ENCODE measurements around the gene ARFRP1.
A peak's percentile ranks its signal among the peaks of the same experiment; 100 is the strongest.

Gene ARFRP1

GRCh38 chr20:63707558-63708300 is at the start of gene ARFRP1, which contains the start of gene ZGPAT:
ARFRP1 (minus strand) TSS chr20:63707976; CDS start chr20:63707091, 885 bp downstream.
ZGPAT (plus strand) TSS chr20:63708039; CDS start chr20:63708581, 542 bp downstream.
- peak; percentile 79 for DNase-seq

DNA sequence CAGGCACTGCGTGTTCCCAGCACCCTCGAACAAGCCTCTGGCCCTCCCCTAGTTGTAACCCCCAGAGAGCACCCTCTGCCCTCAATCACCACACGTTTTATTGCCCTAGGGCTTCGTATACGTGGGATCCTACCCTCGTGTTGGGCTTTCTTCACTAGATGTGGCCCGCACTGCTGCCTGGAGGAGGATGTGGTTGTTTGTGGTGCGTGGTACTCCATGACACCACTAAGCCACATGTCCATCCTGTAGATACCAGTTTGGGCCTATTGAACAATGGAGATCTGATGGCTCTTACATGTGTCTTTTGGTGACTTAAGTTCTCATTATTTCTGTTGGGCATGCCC is 48.8 kb upstream of the ARFRP1 start:
- DNase-seq: no peak

GRCh38 chr20:63755933-63756647 is 48.3 kb upstream of the ARFRP1 start:
- no peak for DNase-seq

DNA sequence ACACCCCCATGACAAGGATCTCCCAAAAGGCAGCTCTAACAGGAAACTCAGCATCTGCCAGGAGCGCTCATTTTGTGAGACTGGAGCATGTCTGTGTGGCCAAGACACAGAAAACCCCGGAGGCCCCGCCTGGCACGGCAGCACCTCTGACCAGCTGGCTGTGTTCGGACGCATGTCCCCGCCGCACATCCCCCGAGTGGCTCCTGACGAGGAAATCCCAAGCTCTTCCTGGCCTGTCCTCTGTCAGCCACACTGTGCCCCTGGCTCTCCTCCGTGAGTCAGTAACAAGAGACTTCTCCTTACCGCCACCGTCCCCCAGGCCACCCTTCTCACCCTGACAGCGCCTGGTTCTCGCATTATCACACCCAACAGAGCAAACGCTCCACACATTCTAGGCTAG is 46.2 kb upstream of the ARFRP1 start:
- DNase-seq: no peak

- no peak for DNase-seq
These were observed 45.6 kb upstream of the ARFRP1 start for GRCh38 chr20:63753381-63753780.

GRCh38 chr20:63752411-63753101 is 44.8 kb upstream of the ARFRP1 start:
- no peak for DNase-seq

DNA sequence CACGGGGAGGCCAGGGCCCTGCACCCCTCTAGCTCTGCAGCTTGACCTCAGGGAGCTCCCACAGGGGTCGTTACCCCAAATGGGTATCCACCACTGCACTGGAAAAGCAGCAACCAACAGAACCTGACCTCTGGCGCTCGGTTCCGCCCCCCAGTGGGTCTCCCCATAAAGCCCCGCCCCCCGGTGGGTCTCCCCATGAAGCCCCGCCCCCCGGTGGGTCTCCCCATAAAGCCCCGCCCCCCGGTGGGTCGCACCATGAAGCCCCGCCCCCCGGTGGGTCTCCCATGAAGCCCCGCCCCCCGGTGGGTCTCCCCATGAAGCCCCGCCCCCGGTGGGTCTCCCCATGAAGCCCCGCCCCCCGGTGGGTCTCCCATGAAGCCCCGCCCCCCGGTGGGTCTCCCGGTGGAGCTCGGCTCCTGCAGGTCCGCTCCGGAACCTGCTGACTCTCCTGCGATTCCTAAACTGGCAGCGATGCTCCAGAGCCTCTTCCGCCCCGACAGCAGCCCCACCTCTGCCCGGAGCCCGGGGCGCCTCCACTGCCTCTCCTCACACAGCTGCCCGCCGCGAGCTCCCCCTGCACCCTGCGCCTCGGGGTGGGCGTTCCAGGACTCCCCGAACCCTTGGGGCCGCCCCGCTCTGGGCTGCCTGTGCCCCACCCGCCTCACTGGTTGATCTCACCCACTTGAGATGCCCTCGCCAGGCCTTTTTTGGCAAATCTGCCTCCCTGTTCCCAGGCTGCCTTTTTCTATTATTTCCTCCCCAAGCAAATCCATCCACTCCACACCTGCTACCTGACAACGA is 43.9 kb upstream of the ARFRP1 start:
- DNase-seq: no peak

DNA sequence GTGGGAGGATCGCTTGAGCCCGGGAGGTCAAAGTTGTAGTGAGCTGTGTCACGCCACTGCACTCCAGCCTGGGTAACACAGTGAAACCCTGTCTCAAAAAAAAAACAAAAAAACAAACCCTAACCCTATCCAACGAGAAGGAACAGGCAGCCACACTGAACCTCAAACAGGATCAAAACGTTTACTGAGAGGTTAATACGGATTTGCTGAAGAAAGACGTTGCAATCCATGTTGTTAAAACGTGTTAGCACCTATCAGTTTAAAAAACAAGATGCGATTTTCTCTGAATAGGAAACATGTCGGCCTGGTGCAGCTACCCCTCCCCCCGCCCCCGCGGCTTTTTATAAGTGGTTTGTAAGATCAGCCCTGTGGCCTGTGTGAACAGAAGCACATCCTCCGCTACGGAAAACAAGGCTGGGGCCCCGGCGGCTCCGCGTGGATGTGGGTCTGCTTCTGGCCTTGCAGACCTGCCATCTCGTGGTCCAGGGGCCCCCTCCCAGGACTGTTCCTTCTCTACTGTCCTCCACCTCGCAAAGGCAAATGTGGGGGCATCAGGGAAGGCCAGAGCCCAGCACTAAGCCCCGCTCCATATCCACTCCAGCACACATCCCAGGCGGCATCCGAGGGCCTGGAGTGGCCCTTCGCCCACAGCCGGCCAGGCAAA is 43.2 kb upstream of the ARFRP1 start:
- no peak for DNase-seq

- DNase-seq: no peak
These were observed 42.1 kb upstream of the ARFRP1 start for GRCh38 chr20:63749597-63750508.

DNA sequence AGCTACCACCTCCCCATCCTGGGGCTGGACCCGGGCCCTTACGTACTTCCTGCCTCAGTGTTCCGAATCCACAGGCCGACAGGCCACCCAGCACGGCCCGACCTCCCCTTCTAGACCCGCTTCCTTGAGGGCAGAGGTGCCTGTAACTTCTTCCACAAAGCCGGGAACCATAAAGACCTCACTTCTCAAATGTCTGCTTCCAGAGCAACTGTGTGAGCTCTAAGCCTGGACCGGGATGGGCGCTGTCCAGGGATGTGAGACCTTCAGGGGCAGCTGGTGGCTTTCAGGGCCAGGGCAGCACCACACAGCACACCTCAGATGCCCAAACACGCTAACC is 41.1 kb upstream of the ARFRP1 start:
- no peak for DNase-seq

DNA sequence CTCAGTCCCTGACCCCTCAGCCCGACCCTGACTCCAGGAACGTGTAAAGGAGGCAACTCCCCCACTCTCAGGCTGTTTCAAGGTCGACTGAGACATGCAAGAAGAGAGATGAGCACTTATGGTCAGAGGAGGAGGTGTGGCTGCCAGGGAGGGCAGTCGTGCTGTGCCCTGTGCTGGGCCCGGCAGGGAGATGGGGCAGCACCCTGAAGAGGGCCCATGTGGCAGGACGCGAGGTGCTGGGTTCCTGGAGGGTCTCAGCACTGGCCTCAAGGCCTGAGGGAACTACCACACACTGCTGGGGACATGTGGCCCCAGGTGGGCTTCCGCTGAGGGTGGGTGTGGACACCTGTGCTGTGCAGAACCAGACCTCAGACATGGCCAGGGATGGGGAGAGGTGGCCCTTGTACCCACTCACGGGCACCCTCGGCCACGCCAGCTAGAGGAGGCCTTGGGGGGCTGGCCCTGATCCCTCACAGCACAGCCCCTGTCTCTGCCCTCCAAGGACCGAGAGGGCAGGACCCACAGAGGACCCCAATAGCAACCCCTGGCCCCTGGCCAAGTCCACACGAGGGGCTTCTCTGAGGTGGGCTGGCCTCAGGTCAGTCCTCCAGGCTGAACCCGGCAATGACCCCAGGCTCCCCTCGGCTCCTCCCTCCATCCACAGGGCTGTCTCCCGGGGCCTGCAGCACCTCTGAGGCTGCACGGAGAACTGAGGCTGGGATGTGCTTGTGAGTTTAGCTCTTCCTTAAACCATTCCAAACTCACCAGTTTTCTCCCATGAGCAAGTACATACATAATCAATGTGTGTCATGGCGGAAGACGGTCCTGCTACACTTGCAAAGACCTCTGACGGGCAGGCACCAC is 40.5 kb upstream of the ARFRP1 start:
- no peak for DNase-seq

GRCh38 chr20:63747622-63748069 is 39.9 kb upstream of the ARFRP1 start:
- no peak for DNase-seq

DNA sequence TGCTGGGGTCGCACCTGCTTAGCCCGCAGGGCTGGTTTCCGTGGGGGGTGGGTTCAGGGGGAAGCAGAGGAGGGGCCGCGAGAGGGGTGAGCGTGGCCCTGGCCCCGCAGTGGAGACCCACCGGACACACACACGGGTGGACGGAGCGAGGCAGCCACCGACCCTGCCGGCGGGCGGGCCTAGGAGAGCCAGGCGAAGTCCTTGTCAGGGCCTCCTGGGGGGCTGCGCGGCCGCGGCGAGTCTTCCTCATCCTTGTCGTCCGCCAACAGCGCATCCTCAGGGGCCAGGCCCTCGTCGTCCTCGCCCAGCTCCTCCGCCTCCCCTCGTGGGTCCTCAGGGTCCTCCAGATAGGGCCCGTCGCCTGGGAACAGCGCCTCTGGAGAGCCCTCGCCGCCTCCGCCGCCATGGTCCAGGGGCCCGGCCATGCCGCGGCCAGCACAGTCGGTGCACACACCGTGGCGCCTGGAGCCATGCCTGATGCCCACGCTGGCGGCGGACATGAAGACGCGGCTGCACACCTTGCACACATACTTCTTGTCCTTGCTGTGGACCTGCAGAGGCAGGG is 39.1 kb upstream of the ARFRP1 start:
- no peak for DNase-seq

DNA sequence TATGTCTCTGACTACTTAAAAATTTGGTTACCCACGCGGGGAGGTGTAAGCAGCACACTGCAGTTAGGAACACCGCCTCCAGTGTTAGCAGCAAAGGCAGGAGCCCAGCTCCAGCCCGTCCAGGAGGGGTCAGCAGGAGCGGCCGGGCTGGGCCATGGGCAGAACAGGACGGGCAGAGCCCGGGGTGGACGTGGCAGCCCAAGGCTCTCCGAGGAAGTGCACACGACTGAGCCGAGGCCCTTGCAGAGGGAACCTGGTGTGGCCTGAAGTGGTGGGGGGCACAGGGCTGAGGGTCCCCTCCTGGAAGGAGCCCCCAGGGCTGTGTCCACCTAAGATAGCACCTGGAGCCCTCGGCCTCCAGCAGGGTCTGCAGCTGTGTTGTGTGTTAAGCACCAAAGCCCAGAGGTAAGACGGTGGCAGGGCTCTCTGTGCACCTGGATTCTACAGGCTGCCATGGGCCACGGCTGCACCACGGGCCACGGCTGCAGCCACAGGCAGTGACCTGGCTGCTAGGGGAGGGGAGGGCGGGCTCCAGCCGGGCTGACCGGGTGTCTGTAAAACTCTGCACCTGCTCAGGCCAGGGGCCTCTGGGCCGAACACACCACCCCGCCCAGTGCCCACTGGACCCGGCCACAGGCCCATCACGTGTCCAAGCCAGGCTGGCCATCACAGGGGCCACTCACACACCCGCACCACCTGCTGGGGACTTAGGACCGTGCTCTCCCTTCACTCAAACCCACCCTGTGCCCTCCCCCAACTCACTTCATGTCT is 38.4 kb upstream of the ARFRP1 start:
- DNase-seq: no peak

DNA sequence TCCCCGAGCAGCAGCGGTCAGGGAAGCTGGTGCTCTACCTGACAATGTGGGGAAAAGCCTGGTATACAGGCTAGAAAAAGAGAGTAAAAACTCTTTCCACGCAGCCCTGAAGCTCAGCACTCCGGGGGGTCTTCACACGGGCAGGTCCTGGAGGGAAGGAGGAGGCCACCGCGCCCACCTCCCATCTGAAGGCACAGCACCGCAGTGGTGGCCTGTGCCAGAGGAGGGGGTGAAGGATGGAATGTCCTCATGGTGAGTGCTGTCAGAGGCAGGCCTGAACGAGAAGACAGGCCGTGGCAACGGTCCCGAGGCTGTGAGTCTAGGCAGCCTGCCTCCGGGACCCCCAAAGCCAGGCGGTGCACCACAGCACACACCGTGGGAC is 37.6 kb upstream of the ARFRP1 start:
- DNase-seq: no peak

DNA sequence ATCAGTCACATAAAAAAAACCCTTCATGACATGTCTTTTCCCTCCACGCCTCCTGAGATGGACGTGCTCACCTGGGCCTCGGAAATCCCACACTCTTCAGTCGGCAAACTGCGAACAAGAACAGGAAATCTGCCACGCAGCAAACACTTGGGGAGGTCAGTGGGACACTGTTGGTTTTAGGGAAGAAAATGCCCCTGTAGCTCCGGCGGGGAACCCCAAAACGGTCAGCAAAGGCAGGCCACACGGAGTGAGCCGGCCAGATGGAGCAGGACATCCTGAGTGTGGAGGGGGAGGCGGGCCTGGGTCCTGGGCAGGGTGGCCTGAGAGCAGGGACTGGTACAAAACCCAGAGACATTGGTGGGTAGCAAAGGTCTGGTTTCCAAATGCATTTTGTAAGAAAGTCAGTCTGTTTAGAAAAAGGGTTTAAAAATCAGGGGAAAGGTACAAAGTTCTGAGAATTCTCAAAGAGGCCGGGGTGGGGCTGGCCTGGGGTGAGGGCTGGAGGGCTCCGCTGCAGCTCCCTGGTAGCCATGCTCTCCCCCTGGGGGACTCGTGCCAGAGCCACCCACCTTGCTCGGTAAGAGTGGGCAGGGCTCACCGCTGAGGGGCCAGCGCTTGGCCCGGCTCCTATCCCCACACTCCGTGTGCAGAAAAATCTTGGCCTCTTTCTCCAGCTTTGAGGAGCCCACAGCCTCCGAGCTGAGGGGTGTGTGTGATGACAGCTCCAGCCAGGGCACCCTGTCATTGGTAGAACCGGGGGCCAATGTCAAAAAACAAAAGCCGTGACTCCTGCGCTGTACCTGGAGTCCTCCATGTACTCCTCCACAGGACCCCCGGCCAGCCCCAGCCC is 37.0 kb upstream of the ARFRP1 start:
- no peak for DNase-seq

DNA sequence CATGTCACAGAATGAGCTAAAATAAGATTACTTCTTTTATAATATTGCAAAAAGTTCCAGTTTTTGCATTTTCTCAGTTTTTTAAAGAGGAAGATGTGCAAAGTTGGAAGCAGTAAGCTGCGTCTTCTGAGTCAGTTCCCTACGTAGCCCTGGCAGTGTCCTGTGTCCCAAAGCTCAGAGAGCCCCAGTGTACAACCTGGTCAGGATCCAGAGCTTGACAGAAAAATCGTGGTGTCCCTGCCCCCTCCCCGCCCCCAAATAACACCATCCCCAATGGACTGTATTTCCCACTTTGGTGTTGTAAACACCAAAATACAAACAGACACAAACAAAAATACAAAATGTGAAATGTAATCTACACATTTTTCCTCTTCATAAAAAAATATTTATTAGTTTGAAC is 36.4 kb upstream of the ARFRP1 start:
- no peak for DNase-seq
